MM.1S (cell line): ENCODE data around the gene DRD1.

Experiments
- EZH2 ChIP-seq: fragments of 300-600 bp; sonication (generic); optimal IDR thresholded peaks from 2 replicates; pipeline ENCODE3; 2017; ENCODE audit warnings: low read depth, mild to moderate bottlenecking, antibody characterized with exemption, low read length, mixed read lengths
- TF ChIP-seq, protein P1 (sequence below): fragments of 300-600 bp; sonication (generic); IDR thresholded peaks from 2 replicates; pipeline ENCODE4 v1.5.1; 2016; ENCODE audit warnings: antibody characterized with exemption, low read length, mixed read lengths

DNA sequence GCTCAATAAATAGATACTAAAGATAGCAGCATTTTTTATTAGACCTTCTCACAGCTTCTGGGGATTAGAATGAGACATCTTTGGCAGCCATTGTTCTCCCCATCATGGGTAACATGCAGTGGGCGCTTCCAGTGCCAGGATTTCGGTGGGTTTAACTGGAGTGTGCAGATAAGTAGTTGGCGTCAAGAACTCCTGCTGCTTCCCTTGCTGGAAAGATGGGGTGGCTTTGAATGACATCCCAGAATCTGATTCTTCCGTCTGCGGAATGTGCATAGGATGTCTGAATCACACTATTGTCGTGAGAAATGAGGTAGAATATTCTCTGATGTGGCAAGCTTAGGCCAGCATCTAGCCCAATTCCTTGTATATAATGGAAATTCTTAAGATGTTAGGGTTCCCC is 41.6 kb upstream of the DRD1 start:
- TF ChIP-seq, protein P1, sequence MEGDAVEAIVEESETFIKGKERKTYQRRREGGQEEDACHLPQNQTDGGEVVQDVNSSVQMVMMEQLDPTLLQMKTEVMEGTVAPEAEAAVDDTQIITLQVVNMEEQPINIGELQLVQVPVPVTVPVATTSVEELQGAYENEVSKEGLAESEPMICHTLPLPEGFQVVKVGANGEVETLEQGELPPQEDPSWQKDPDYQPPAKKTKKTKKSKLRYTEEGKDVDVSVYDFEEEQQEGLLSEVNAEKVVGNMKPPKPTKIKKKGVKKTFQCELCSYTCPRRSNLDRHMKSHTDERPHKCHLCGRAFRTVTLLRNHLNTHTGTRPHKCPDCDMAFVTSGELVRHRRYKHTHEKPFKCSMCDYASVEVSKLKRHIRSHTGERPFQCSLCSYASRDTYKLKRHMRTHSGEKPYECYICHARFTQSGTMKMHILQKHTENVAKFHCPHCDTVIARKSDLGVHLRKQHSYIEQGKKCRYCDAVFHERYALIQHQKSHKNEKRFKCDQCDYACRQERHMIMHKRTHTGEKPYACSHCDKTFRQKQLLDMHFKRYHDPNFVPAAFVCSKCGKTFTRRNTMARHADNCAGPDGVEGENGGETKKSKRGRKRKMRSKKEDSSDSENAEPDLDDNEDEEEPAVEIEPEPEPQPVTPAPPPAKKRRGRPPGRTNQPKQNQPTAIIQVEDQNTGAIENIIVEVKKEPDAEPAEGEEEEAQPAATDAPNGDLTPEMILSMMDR = no peak
- TF ChIP-seq EZH2 = no peak
